ENCODE measurements around the gene UGT1A3.
"Not testable (repeated sequence)": the region's sequence is repeated elsewhere in the genome, so short reads cannot be mapped to it uniquely, and the experiment has no call there.

The UGT1A3 gene

GRCh38 chr2:233708942-233709341 is 19.9 kb upstream of the UGT1A3 start:
- no peak for DNase-seq

- DNase-seq, result peak; percentile 36 to 75
These were observed 17.4 kb upstream of the UGT1A3 start for GRCh38 chr2:233711312-233712008.

- DNase-seq, result no peak
These were observed 16.1 kb upstream of the UGT1A3 start, which contains the start of gene UGT1A5 for GRCh38 chr2:233712611-233713261. Gene UGT1A5 (plus strand): TSS chr2:233712907. CDS start chr2:233712992, 85 bp downstream.

- DNase-seq, result no peak
These were observed 15.6 kb upstream of the UGT1A3 start for GRCh38 chr2:233713262-233713615.

- DNase-seq, result no peak
These were observed 14.7 kb upstream of the UGT1A3 start for GRCh38 chr2:233714121-233714520.

GRCh38 chr2:233718552-233718951 is 10.3 kb upstream of the UGT1A3 start, which contains the start of gene UGT1A4:
Gene UGT1A4 (plus strand): TSS chr2:233718736. CDS start chr2:233718821, 85 bp downstream.
- DNase-seq, result no peak

GRCh38 chr2:233736868-233737653 is 8.2 kb downstream of the UGT1A3 start:
- not testable (repeated sequence) for DNase-seq

GRCh38 chr2:233740870-233741269 is 12.0 kb downstream of the UGT1A3 start:
- DNase-seq, result no peak

- DNase-seq, result no peak
These were observed 14.8 kb downstream of the UGT1A3 start for GRCh38 chr2:233743464-233744259.

GRCh38 chr2:233745073-233745755 is 16.4 kb downstream of the UGT1A3 start:
- no peak for DNase-seq

- DNase-seq, result not testable (repeated sequence)
These were observed 17.0 kb downstream of the UGT1A3 start for GRCh38 chr2:233745838-233746237.

- no peak for DNase-seq
These were observed 17.8 kb downstream of the UGT1A3 start for GRCh38 chr2:233746475-233747282.

GRCh38 chr2:233747283-233747544 is 18.4 kb downstream of the UGT1A3 start:
- DNase-seq, result no peak

- DNase-seq, result not testable (repeated sequence)
These were observed 21.8 kb downstream of the UGT1A3 start for GRCh38 chr2:233750689-233751088.

GRCh38 chr2:233751212-233752009 is 22.6 kb downstream of the UGT1A3 start:
- not testable (repeated sequence) for DNase-seq

GRCh38 chr2:233754872-233755611 is 26.2 kb downstream of the UGT1A3 start:
- no peak for DNase-seq

GRCh38 chr2:233756429-233757081 is 27.7 kb downstream of the UGT1A3 start:
- no peak for DNase-seq

GRCh38 chr2:233758141-233758540 is 29.3 kb downstream of the UGT1A3 start:
- no peak for DNase-seq

- no peak for DNase-seq
These were observed 30.0 kb downstream of the UGT1A3 start for GRCh38 chr2:233758849-233759248.
